GM23338 (cell line): ENCODE data around the gene NT5C. TPM values are rescaled to one million over a fixed set of nuclear protein-coding genes. Genes with fewer than 3 reads are reported as not detected.

Source experiments
- ATAC-seq: fragments of 200-7000 bp; cut with Tn5 transposase; 3 replicates; pipeline ENCODE4 v1.9.1; 2020
- DNase-seq: peaks from one replicate; pipeline ENCODE4 v3.0.0-alpha.2; 2015; ENCODE audit warnings: low spot score
- H2AFZ ChIP-seq: fragments of 200-600 bp; sonication (generic); 2 replicates; pipeline ENCODE4 v1.8.0; 2016; ENCODE audit warnings: antibody characterized with exemption, mild to moderate bottlenecking, moderate library complexity
- H3F3A ChIP-seq: fragments of 200-600 bp; sonication (generic); replicated peaks from 2 replicates; pipeline ENCODE4 v1.8.0; 2017; ENCODE audit warnings: antibody characterized with exemption, mixed run types, low read depth
- H3K27ac ChIP-seq: fragments of 200-600 bp; sonication (generic); 2 replicates; pipeline ENCODE4 v1.6.1; 2016; ENCODE audit warnings: low read depth
- H3K27me3 ChIP-seq: fragments of 200-600 bp; sonication (generic); 2 replicates; pipeline ENCODE4 v1.8.0; 2016; ENCODE audit warnings: mild to moderate bottlenecking, mixed run types, moderate library complexity; ENCODE audit not compliant: insufficient read depth
- H3K36me3 ChIP-seq: fragments of 200-600 bp; sonication (generic); 2 replicates; pipeline ENCODE4 v1.8.0; 2016; ENCODE audit warnings: mild to moderate bottlenecking; ENCODE audit not compliant: insufficient read depth
- H3K4me1 ChIP-seq: fragments of 200-600 bp; sonication (generic); 2 replicates; pipeline ENCODE4 v1.8.0; 2016; ENCODE audit warnings: mild to moderate bottlenecking, moderate library complexity; ENCODE audit not compliant: insufficient read depth
- H3K4me2 ChIP-seq: fragments of 200-600 bp; sonication (generic); 2 replicates; pipeline ENCODE4 v1.7.1; 2017; ENCODE audit warnings: mixed run types
- H3K4me3 ChIP-seq: fragments of 200-600 bp; sonication (generic); 2 replicates; pipeline ENCODE4 v1.6.1; 2016; ENCODE audit warnings: mixed run types
- H3K79me2 ChIP-seq: fragments of 200-600 bp; sonication (generic); replicated peaks from 2 replicates; pipeline ENCODE4 v1.8.0; 2017; ENCODE audit warnings: mild to moderate bottlenecking; ENCODE audit not compliant: insufficient read depth
- H3K9me2 ChIP-seq: fragments of 200-600 bp; sonication (generic); 2 replicates; pipeline ENCODE4 v1.8.0; 2017; ENCODE audit not compliant: insufficient read depth
- H4K20me1 ChIP-seq: fragments of 200-600 bp; sonication (generic); replicated peaks from 2 replicates; pipeline ENCODE4 v1.8.0; 2017; ENCODE audit warnings: mild to moderate bottlenecking; ENCODE audit not compliant: insufficient read depth
- H3K27ac Mint-ChIP-seq: 2 replicates; pipeline ENCODE4 v1.8.0; 2020; ENCODE audit warnings: inconsistent platforms, mild to moderate bottlenecking, moderate library complexity, mixed read lengths
- H3K27me3 Mint-ChIP-seq: 3 replicates; pipeline ENCODE4 v1.8.0; 2022; ENCODE audit warnings: low read depth, mild to moderate bottlenecking, moderate library complexity, mixed read lengths, inconsistent platforms; ENCODE audit not compliant: insufficient read depth, poor library complexity
- H3K36me3 Mint-ChIP-seq: 3 replicates; pipeline ENCODE4 v1.8.0; 2021; ENCODE audit warnings: low read depth, mild to moderate bottlenecking, inconsistent platforms, moderate library complexity, mixed read lengths
- H3K4me1 Mint-ChIP-seq: 3 replicates; pipeline ENCODE4 v1.8.0; 2020; ENCODE audit warnings: mild to moderate bottlenecking, inconsistent platforms, mixed read lengths
- H3K4me3 Mint-ChIP-seq: 3 replicates; pipeline ENCODE4 v1.8.0; 2021; ENCODE audit warnings: moderate library complexity, mild to moderate bottlenecking, inconsistent platforms, mixed read lengths
- H3K9me3 Mint-ChIP-seq: 3 replicates; pipeline ENCODE4 v1.8.0; 2020; ENCODE audit warnings: moderate library complexity, mild to moderate bottlenecking, inconsistent platforms, mixed read lengths
- CREB1 ChIP-seq: fragments of 250-450 bp; sonication (Bioruptor Pico); IDR thresholded peaks from 2 replicates; pipeline ENCODE4 v1.5.0; 2020; ENCODE audit warnings: low read depth, mild to moderate bottlenecking, moderate library complexity
- CTCF ChIP-seq, 2 experiments: fragments of 200-600 bp in 1 of 2; sonication (generic) in 1 of 2; conservative IDR thresholded peaks; 2 replicates each; pipeline versions ENCODE4 v1.5.1 to v1.6.1; 2016 to 2017; ENCODE audit warnings: antibody characterized with exemption in 2 of 2, low read depth in 2 of 2, mild to moderate bottlenecking in 2 of 2, moderate library complexity in 1 of 2
- ETS1 ChIP-seq: IDR thresholded peaks from 2 replicates; pipeline ENCODE4 v1.6.1; 2016; ENCODE audit warnings: antibody characterized with exemption
- EZH2 ChIP-seq: fragments of 200-600 bp; sonication (generic); IDR thresholded peaks from one replicate; pipeline ENCODE4 v1.8.0; 2017; ENCODE audit warnings: antibody characterized with exemption, mild to moderate bottlenecking, low read depth; ENCODE audit not compliant: unreplicated experiment
- EZH2phosphoT487 ChIP-seq: fragments of 200-600 bp; sonication (generic); IDR thresholded peaks from one replicate; pipeline ENCODE4 v1.8.1; 2018; ENCODE audit warnings: antibody characterized with exemption; ENCODE audit not compliant: unreplicated experiment
- NANOG ChIP-seq: IDR thresholded peaks from 2 replicates; pipeline ENCODE4 v1.6.1; 2016; ENCODE audit warnings: antibody characterized with exemption, borderline replicate concordance
- REST ChIP-seq: IDR thresholded peaks from one replicate; pipeline ENCODE4 v1.6.1; 2018; ENCODE audit warnings: antibody characterized with exemption; ENCODE audit not compliant: unreplicated experiment
- ZNF114 ChIP-seq: fragments of 250-450 bp; sonication (Bioruptor Pico); IDR thresholded peaks from 2 replicates; pipeline ENCODE4 v1.5.0; 2020; ENCODE audit warnings: mild to moderate bottlenecking, moderate library complexity
- ZNF331 ChIP-seq: fragments of 250-450 bp; sonication (Bioruptor Pico); IDR thresholded peaks from 2 replicates; pipeline ENCODE4 v1.5.0; 2020; ENCODE audit warnings: low read depth, mild to moderate bottlenecking, moderate library complexity
- ZNF462 ChIP-seq: fragments of 250-450 bp; sonication (Bioruptor Pico); IDR thresholded peaks from 2 replicates; pipeline ENCODE4 v1.5.0; 2020; ENCODE audit warnings: mild to moderate bottlenecking, moderate library complexity
- polyA plus RNA-seq: library from polyadenylated mRNA; unstranded; fragments of >200 nt; fragmentation: Nextera tagmentation; extraction: Ambion mirVana; gene quantifications from 2 replicates; pipeline ENCODE4 v1.2.1, GENCODE V29; 2016
- total RNA-seq: library from RNA; depleted of rRNA; stranded (reverse); fragments of >200 nt; shearing (Covaris generic); gene quantifications from 2 replicates; pipeline ENCODE4 v1.2.3, GENCODE V29; 2014

Gene NT5C
- total and polyA plus RNA-seq, 2 experiments from 2014 or later = 91.7 to 120 TPM

- peak overlapping the region; percentile 79 for H3K4me2 ChIP-seq
- peaks cover 54% of the 10 kb centered on the region for H3K79me2 ChIP-seq
- H3K27ac ChIP-seq = no peak overlapping the region
- Mint-ChIP-seq H3K9me3 (peaks cover 2% of the 10 kb centered on the region; the same call in 1 of the 3 replicates), H3K4me1 (peaks cover 31% of the 10 kb centered on the region), H3K36me3 (peaks cover 32% of the 10 kb centered on the region), H3K27ac (peak overlapping the region; percentile 87), H3K27me3 (peaks cover 17% of the 10 kb centered on the region), H3K4me3 (peak overlapping the region; percentile 93)
- H3K4me3 ChIP-seq = peak overlapping the region; percentile 63
- DNase-seq = no peak
- no peak for ATAC-seq
- H4K20me1 ChIP-seq = peaks cover 36% of the 10 kb centered on the region
- H3K27me3 ChIP-seq = no peaks in the 10 kb centered on the region
- peaks cover 3% of the 10 kb centered on the region; the same call in 1 of the 2 replicates for H3K36me3 ChIP-seq
- no peak for TF ChIP-seq REST
- no peak for TF ChIP-seq EZH2
- no peak for TF ChIP-seq ZNF114
- TF ChIP-seq CREB1 (CRISPR knock-in tag) = no peak
- no peak for TF ChIP-seq NANOG
- no peak for TF ChIP-seq ETS1
- no peak for TF ChIP-seq EZH2phosphoT487
- TF ChIP-seq ZNF462 = no peak
- TF ChIP-seq CTCF (conservative IDR thresholded peaks at IDR 0.05; ENCODE audit: low read depth in 2 of 2) = no peak
- TF ChIP-seq ZNF331 (CRISPR knock-in tag) = no peak
- peaks cover 23% of the 10 kb centered on the region for H3F3A ChIP-seq
- no peak overlapping the region for H2AFZ ChIP-seq
- no peaks in the 10 kb centered on the region for H3K9me2 ChIP-seq
- H3K4me1 ChIP-seq = peaks cover 27% of the 10 kb centered on the region
These were observed 22.2 kb upstream of the NT5C start for GRCh38 chr17:75153780-75154194.
